HG03354 (cell line): ENCODE results near the gene BCL2L1.
"Not testable (repeated sequence)": the region's sequence is repeated elsewhere in the genome, so short reads cannot be mapped to it uniquely, and the experiment has no call there.

ENCODE experiments used
- ATAC-seq: cut with Tn5 transposase; IDR thresholded peaks from one replicate; pipeline ENCODE4 v1.9.1; 2021; ENCODE audit warnings: mild to moderate bottlenecking; ENCODE audit not compliant: unreplicated experiment, poor library complexity, severe bottlenecking

Gene BCL2L1

GRCh38 chr20:31628057-31628456, 94.6 kb downstream of the BCL2L1 start:
- not testable (repeated sequence) for ATAC-seq

- ATAC-seq = not testable (repeated sequence)
Observed at GRCh38 chr20:31626534-31626933, 96.1 kb downstream of the BCL2L1 start.

- not testable (repeated sequence) for ATAC-seq
Observed at GRCh38 chr20:31623123-31623505, 99.6 kb downstream of the BCL2L1 start.

GRCh38 chr20:31620246-31620645, 102.4 kb downstream of the BCL2L1 start:
- ATAC-seq = no peak

GRCh38 chr20:31617432-31618104, 105.1 kb downstream of the BCL2L1 start:
- ATAC-seq = no peak

GRCh38 chr20:31615416-31615815, 107.3 kb downstream of the BCL2L1 start:
- ATAC-seq = no peak
